ENCODE measurements around the gene MAP10.
"Not testable (repeated sequence)": the region's sequence is repeated elsewhere in the genome, so short reads cannot be mapped to it uniquely, and the experiment has no call there.

The MAP10 gene

GRCh38 chr1:232805269-232806185, at the start of gene MAP10:
Gene MAP10 (plus strand): TSS chr1:232805416. CDS start chr1:232805450, 34 bp downstream.
- Mint-ChIP-seq H3K27me3 (no peaks in the 10 kb centered on the region), H3K36me3 (peaks cover 14% of the 10 kb centered on the region), H3K4me3 (peak within 1 kb of the TSS; percentile 88), H3K27ac (peak within 1 kb of the TSS; percentile 82), H3K9me3 (ENCODE audit: low read depth) (peaks cover 21% of the 10 kb centered on the region), H3K4me1 (ENCODE audit: low read depth) (peaks cover 21% of the 10 kb centered on the region)

- Mint-ChIP-seq H3K4me1 (ENCODE audit: low read depth) (no peaks in the 10 kb centered on the region), H3K27ac (no peak overlapping the region), H3K4me3 (no peak overlapping the region), H3K36me3 (peaks cover 5% of the 10 kb centered on the region), H3K27me3 (peaks cover 6% of the 10 kb centered on the region), H3K9me3 (ENCODE audit: low read depth) (peaks cover 3% of the 10 kb centered on the region)
Observed at GRCh38 chr1:232764458-232765251, 40.6 kb upstream of the MAP10 start.

GRCh38 chr1:232765542-232765941, 39.7 kb upstream of the MAP10 start:
- Mint-ChIP-seq H3K36me3 (peaks cover 5% of the 10 kb centered on the region), H3K27ac (no peak overlapping the region), H3K9me3 (ENCODE audit: low read depth) (peaks cover 3% of the 10 kb centered on the region), H3K4me3 (no peak overlapping the region), H3K4me1 (ENCODE audit: low read depth) (no peaks in the 10 kb centered on the region), H3K27me3 (peaks cover 6% of the 10 kb centered on the region)

- H3K4me3 Mint-ChIP-seq, result no peak overlapping the region
- H3K36me3 Mint-ChIP-seq, result peaks cover 5% of the 10 kb centered on the region
- H3K9me3 Mint-ChIP-seq (ENCODE audit: low read depth), result peaks cover 3% of the 10 kb centered on the region
- H3K27me3 Mint-ChIP-seq, result peaks cover 6% of the 10 kb centered on the region
- H3K4me1 Mint-ChIP-seq (ENCODE audit: low read depth), result no peaks in the 10 kb centered on the region
- H3K27ac Mint-ChIP-seq, result no peak overlapping the region
Observed at GRCh38 chr1:232766241-232766890, 38.9 kb upstream of the MAP10 start.

DNA sequence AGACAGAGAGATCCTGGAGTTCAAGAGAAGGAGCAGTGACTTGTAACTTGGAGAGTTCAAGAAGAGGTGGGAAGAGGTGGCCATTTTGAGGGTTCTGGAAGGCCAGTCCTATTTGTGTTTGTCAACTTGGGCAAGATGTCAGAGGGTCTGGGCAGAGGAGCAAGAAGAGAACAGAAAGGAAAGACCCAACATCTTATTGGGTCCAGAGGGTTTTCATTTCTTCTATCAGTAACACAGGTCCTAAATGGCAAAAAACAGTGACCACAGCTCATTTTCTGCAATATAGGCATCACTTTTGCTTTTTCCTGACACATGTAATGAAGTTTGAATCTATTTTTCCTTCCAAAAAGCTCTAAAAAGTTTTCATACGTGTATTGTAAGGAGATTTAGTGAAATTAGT, 38.3 kb upstream of the MAP10 start:
- Mint-ChIP-seq H3K27me3 (peaks cover 6% of the 10 kb centered on the region), H3K4me1 (ENCODE audit: low read depth) (no peaks in the 10 kb centered on the region), H3K36me3 (peaks cover 5% of the 10 kb centered on the region), H3K4me3 (no peak overlapping the region), H3K27ac (no peak overlapping the region), H3K9me3 (ENCODE audit: low read depth) (peaks cover 3% of the 10 kb centered on the region)

DNA sequence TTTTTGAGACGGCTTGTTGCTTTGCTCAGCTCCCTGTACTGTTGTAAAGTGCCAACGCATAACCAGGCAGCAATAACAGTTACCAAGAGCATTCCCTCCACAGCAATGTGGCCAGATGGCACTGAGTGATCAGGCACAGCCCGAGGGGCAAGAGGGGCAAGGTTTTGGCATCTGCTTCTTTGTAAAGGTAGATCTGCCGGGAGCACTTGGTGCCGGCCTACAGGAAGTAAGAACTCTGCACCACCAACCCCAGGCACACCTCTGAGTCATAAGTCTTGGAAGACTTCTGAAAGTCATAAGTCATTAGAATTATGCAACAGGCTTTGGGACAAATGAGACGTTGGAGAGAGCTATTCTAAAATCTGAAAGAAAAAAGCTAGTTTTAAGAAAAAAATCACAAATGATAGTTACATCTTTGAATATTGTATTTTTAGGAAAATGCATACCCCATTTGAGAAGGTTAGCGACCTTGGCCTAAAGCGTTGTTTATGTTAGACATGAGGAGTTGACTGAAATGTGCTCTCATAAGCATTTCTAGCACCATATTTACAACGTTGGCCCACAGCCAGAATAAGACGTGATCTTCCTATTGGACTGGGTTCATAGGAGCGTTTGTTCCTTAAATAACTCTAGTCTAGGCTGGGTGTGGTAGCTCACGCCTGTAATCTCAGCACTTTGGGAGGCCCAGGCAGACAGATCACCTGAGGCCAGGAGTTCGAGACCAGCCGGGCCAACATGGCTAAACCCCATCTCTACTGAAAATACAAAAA, 37.7 kb upstream of the MAP10 start:
- H3K4me1 Mint-ChIP-seq (ENCODE audit: low read depth), result no peaks in the 10 kb centered on the region
- no peak overlapping the region for H3K4me3 Mint-ChIP-seq
- no peak overlapping the region for H3K27ac Mint-ChIP-seq

GRCh38 chr1:232768793-232769192, 36.4 kb upstream of the MAP10 start:
- H3K36me3 Mint-ChIP-seq, result peaks cover 3% of the 10 kb centered on the region
- H3K4me1 Mint-ChIP-seq (ENCODE audit: low read depth), result no peaks in the 10 kb centered on the region
- no peaks in the 10 kb centered on the region for H3K9me3 Mint-ChIP-seq (ENCODE audit: low read depth)
- H3K4me3 Mint-ChIP-seq, result no peak overlapping the region
- no peak overlapping the region for H3K27ac Mint-ChIP-seq
- H3K27me3 Mint-ChIP-seq, result no peaks in the 10 kb centered on the region

More for the DNA sequence above, 37.7 kb upstream of the MAP10 start:
- H3K36me3 Mint-ChIP-seq, result peaks cover 5% of the 10 kb centered on the region
- peaks cover 5% of the 10 kb centered on the region for H3K27me3 Mint-ChIP-seq
- peaks cover 3% of the 10 kb centered on the region for H3K9me3 Mint-ChIP-seq (ENCODE audit: low read depth)

GRCh38 chr1:232769733-232770132, 35.5 kb upstream of the MAP10 start:
- Mint-ChIP-seq H3K9me3 (ENCODE audit: low read depth) (no peaks in the 10 kb centered on the region), H3K4me3 (no peak overlapping the region), H3K27me3 (no peaks in the 10 kb centered on the region), H3K36me3 (no peaks in the 10 kb centered on the region), H3K4me1 (ENCODE audit: low read depth) (no peaks in the 10 kb centered on the region), H3K27ac (no peak overlapping the region)

DNA sequence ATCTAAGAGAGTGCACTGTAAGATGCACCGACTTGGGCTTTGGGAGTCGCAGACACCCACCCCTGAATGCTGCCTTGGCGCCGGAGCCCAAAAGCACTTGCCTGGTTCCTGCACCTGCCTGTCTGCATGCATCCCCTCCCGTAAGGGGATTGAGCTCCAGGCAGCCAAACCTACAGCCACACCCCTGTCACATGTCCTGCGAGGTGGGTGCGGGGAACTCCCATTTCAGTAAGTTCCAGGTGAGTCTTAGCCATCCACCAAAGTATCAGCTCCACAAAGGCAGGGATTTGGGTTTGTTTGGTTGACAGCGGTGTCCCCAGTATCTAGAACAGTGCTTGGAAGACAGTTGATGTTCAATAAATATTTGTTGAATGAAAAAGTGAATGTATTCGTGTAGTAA, 31.5 kb upstream of the MAP10 start:
- no peaks in the 10 kb centered on the region for H3K36me3 Mint-ChIP-seq
- no peaks in the 10 kb centered on the region for H3K9me3 Mint-ChIP-seq (ENCODE audit: low read depth)
- no peak overlapping the region for H3K27ac Mint-ChIP-seq
- H3K27me3 Mint-ChIP-seq, result peaks cover 4% of the 10 kb centered on the region
- H3K4me3 Mint-ChIP-seq, result no peak overlapping the region
- no peaks in the 10 kb centered on the region for H3K4me1 Mint-ChIP-seq (ENCODE audit: low read depth)

- Mint-ChIP-seq H3K27me3 (peaks cover 4% of the 10 kb centered on the region), H3K4me1 (ENCODE audit: low read depth) (no peaks in the 10 kb centered on the region), H3K9me3 (ENCODE audit: low read depth) (no peaks in the 10 kb centered on the region), H3K36me3 (no peaks in the 10 kb centered on the region), H3K27ac (no peak overlapping the region), H3K4me3 (no peak overlapping the region)
Observed at GRCh38 chr1:232776526-232777106, 28.6 kb upstream of the MAP10 start.

- H3K9me3 Mint-ChIP-seq (ENCODE audit: low read depth), result no peaks in the 10 kb centered on the region
- H3K27ac Mint-ChIP-seq, result no peak overlapping the region
- no peaks in the 10 kb centered on the region for H3K36me3 Mint-ChIP-seq
- no peaks in the 10 kb centered on the region for H3K4me1 Mint-ChIP-seq (ENCODE audit: low read depth)
- no peak overlapping the region for H3K4me3 Mint-ChIP-seq
- peaks cover 4% of the 10 kb centered on the region for H3K27me3 Mint-ChIP-seq
Observed at GRCh38 chr1:232780354-232780753, 24.9 kb upstream of the MAP10 start.

- Mint-ChIP-seq H3K4me1 (ENCODE audit: low read depth) (peaks cover 4% of the 10 kb centered on the region), H3K4me3 (no peak overlapping the region), H3K36me3 (no peaks in the 10 kb centered on the region), H3K27me3 (peaks cover 2% of the 10 kb centered on the region), H3K9me3 (ENCODE audit: low read depth) (no peaks in the 10 kb centered on the region), H3K27ac (no peak overlapping the region)
Observed at GRCh38 chr1:232784794-232785193, 20.4 kb upstream of the MAP10 start.

GRCh38 chr1:232785630-232786029, 19.6 kb upstream of the MAP10 start:
- not testable (repeated sequence) for H3K9me3 Mint-ChIP-seq (ENCODE audit: low read depth); H3K27me3 Mint-ChIP-seq; H3K36me3 Mint-ChIP-seq; H3K27ac Mint-ChIP-seq; H3K4me1 Mint-ChIP-seq (ENCODE audit: low read depth); H3K4me3 Mint-ChIP-seq

- Mint-ChIP-seq H3K4me1 (ENCODE audit: low read depth) (peaks cover 4% of the 10 kb centered on the region), H3K27ac (no peak overlapping the region), H3K36me3 (no peaks in the 10 kb centered on the region), H3K27me3 (peaks cover 2% of the 10 kb centered on the region), H3K4me3 (no peak overlapping the region), H3K9me3 (ENCODE audit: low read depth) (no peaks in the 10 kb centered on the region)
Observed at GRCh38 chr1:232786845-232787455, 18.3 kb upstream of the MAP10 start.
